GM19467 (cell line): ENCODE measurements around the gene NEIL1.
A peak's percentile ranks its signal among the peaks of the same experiment; 100 is the strongest.
"Not testable (repeated sequence)": the region's sequence is repeated elsewhere in the genome, so short reads cannot be mapped to it uniquely, and the experiment has no call there.

Experiments
- ATAC-seq: cut with Tn5 transposase; IDR thresholded peaks from one replicate; pipeline ENCODE4 v1.9.1; 2021; ENCODE audit warnings: mild to moderate bottlenecking, moderate library complexity; ENCODE audit not compliant: unreplicated experiment

NEIL1 gene

DNA sequence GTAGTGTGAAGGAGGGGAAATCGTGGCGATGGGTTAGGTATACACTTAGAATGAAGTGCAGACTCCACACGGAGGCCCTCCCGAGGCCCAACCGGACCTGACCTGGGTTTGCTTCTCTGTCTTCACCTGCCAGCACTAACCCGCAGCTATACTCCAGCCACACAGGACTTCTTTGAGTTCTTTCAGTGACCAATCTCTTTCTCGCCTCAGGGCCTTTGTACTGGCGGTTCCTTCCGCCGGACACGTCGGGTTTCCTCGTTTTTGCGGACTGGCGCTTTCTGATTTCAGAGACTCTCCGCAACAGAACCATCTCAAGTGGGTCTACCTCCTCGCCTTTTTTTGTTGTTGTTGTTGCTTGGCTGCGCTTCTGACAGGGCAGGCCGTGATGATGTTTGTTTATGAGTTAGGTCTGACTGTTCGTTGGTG lies at the start of gene NEIL1:
Gene NEIL1 (plus strand): TSS at position 244 of the 426 bp plus-strand sequence. CDS start 1,867 bp downstream, outside the sequence.
- ATAC-seq: peak; percentile 13

DNA sequence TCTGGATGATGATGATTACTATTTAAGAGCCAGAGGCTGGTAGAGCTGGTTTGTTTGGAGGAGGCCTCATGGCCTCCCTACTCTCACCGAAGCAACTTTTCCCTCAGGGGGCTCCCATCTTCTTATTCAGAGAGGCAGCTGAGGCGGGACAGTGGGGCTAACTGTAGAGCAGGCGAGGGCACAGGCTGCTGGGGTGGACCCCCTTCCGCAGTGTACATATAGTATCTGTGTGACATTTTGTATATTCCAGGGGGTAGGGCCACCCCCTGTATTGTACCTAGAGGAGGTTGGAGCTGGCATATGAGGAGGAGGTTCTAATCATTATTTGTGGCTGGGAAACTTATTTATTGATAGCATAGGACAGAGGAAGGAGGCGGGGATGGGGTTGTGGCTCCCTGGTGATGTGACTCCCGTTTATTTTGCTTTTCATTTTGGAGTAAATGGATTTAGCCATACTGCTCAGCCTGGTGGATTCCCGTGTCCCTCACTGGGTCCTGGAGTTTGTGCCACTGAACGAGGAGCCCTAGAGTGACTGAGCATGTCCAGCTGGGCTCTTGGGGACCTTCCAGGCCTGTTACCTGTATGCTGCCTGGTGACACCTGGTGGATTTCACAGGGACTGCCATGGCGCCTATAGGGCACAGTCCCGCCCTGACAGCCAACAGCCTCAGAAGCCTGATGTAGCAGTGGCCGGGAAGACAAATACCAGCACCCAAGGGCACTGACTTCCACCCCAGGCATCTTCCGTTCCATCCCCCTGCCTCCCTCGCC lies 48.1 kb upstream of the NEIL1 start:
- ATAC-seq: not testable (repeated sequence)

DNA sequence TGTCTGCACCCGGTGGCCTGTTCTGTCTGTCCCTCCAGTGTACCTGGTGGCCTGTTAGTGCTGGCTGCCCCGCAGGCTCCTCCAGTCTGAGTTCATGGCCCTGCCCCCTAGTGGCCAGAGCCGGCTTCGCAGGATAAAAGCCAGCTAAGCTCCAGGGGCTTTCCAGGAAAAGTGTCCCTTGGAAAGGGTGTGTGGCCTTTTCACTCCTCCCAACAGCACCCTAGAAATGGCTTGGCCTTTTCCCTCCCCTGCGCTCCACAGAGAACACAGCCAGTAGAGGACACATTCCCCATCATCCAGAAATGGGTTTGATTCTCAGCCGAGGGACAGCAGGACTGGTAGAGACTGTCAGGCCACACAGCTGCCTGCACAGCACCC lies 47.5 kb upstream of the NEIL1 start:
- ATAC-seq: not testable (repeated sequence)

DNA sequence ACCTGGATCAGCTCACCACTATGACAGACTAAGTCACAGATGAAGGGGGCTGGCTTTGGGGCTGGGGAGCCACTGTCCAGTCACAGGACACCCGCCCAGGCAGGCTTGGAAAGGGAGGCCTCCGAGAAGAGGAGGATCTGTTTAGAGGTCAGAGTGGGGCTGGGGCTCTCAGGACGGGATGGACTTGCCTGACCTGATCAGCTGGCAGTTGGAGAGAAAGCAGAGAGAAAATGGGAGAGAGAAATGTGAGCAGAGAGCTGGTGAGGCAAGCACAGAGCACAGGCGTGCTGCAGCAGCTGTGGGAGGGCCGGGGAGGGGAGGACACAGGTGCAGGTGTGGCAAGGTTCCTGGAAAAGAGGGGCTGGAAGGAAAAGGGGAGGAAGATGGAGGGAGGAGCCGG lies 46.8 kb upstream of the NEIL1 start:
- ATAC-seq: not testable (repeated sequence)

GRCh38 chr15:75302318-75302717 lies 44.5 kb upstream of the NEIL1 start:
- ATAC-seq: no peak

DNA sequence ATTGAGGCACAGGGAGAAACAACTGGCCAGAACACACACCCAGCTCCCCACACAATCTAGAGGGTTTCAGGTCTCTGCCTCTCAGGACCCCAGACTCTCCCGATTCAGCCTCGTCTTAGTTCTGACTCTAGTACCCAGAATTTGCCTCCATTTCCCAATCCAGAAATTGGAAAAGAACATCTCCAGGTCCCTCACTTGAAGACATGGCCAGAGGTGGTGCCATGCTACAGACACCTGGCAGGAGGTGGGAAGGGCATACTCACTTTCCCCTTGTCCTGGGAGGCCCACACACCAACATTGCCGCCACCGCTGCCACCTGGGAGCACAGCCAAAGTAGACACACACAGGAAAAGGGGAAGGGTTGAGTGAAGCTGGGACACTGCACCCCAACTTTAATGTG lies 44.1 kb upstream of the NEIL1 start:
- ATAC-seq: not testable (repeated sequence)

- no peak for ATAC-seq
Measured at GRCh38 chr15:75306188-75306587, 40.7 kb upstream of the NEIL1 start.

DNA sequence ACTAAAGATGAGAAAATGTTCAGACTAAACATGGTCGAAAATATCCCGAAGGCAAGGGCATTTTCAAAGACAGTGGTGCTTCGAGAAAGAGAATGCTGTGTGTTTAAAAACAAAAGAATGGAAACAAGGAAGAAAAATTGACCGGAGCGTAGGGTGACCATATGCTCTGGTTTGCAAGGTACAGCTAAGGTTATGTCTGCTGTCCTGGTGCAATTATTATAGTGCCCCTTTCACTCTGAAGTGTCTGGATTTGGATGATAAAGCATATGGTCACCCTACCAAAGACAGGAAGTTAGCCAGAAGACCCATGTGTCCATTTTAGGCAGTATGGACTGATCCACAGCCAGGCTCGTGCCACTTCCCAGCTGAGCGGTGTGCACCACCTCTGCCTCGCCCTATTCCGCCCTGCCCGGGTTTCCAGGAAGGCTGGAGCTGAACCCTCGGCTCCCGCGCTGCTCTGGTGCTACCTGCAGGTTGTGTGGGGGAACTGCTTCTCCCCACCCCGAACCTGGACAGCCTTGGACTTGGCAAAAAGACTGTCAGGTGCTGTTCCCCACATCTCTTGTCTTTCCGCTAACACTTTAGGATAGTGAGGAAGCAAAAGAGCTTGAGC lies 39.0 kb upstream of the NEIL1 start:
- no peak for ATAC-seq

GRCh38 chr15:75309711-75310110 lies 37.1 kb upstream of the NEIL1 start:
- no peak for ATAC-seq

GRCh38 chr15:75312548-75312947 lies 34.3 kb upstream of the NEIL1 start:
- not testable (repeated sequence) for ATAC-seq

GRCh38 chr15:75313116-75313845 lies 33.6 kb upstream of the NEIL1 start:
- ATAC-seq: no peak

DNA sequence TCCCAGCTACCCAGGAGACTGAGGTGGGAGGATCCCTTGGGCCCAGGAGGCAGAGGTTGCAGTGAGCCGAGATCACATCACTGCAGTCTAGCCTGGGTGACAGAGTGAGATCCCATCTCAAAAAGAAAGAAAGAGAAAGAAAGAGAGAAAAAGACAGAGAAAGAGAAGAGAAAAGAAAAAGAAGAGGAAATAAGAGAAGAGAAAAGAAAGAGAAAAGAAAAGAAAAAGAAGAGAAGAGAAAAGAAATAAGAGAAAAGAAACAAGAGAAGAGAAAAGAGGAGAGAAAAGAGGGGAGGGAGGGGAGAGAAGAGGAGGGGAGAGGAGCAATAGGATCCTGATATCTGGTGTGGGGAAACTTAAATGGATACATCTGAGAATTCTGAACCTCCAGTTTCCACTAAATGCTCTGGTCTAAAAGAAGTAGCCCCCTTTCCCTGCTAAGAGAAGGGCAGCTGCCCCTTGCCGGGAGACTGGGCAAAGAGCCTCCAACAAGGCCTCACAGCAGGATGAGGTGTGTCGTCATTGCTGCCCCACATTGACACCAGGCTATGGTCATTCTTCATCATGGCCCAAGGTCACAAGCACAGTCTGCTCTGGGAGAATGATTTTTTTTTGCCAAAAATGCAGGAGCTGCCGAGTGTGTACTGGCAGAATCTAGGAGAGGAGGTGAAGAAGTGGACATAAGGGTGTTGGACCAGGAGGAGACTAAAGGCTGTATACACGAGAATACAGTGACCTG lies 32.1 kb upstream of the NEIL1 start:
- no peak for ATAC-seq

GRCh38 chr15:75319231-75319897 lies 27.5 kb upstream of the NEIL1 start:
- ATAC-seq: not testable (repeated sequence)

DNA sequence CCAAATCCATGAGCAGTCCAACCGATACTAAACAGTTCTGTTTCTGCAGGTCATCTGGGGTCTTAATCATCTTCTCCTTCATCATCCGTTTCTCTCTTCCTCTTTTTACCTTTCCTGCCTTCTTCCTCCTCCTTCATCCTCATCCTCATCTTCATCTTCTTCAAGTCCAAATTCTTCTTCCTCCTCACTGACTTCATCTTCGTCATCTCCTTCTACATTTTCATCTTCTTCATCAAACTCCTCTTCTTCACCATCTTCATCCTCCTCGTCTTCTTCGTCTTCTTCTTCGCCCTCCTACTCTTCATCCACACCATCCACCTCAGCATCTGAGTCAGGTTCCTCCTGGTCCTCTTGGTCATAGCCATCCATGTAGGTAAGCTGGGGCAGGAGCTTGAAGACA lies 25.1 kb upstream of the NEIL1 start:
- no peak for ATAC-seq

DNA sequence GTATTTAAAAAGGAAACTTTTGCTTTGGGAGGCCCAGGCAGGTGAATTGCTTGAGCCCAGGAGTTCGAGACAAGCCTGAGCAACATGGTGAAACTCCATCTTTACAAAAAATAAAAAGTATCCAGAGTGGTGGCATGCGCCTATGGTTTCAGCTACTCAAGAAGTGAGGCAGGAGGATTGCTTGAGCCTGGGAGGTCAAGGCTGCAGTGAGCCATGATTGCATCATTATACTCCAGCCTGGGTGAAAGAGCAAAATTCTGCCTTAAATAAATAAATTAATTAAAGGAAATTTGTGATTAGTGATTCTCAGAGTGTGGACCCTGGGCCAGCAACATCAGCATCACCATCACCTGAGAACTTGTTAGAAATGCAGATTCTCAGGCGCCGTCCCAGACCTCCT lies 20.9 kb upstream of the NEIL1 start:
- no peak for ATAC-seq

DNA sequence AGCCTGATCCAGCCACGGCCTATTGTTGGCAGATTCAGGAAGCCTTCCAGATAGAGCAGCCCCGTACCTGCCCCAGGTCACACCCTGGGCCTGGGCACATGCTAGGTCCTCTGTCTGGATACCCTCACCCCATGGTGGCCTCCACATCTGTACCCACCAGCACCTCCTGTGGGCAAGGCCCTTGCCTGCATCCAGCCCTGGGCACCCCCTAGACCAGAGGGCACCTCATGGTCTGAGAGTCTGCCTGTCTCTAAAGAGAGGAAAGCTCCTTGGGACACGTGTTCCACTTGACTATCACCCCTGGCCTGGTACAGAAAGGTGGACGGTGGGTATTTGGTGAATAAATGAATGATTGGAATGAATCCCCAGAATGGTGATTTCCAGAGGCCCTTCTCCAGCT lies 19.8 kb upstream of the NEIL1 start:
- no peak for ATAC-seq

GRCh38 chr15:75327491-75327890 lies 19.3 kb upstream of the NEIL1 start:
- ATAC-seq: no peak

- ATAC-seq: no peak
Measured at GRCh38 chr15:75328493-75329314, 18.1 kb upstream of the NEIL1 start.

DNA sequence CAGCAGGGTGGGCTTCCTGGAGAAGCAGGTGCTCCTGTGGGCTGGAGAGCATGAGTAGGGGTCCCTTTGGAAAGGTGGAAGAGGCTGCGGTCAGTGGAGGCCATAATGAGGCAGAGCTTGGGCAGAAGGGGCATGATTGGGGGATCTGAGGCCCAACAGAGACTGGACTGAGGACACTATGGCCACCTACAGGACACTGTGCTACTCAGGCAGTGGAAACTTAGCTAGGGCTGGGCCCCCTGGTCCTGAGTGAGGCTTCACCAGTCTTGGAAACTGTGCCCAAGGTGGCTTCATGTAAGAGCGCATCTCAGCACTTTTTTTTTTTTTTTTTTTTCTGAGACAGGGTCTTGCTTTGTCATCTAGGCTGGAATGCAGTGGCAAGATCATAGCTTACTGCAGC lies 17.3 kb upstream of the NEIL1 start:
- ATAC-seq: no peak

GRCh38 chr15:75332093-75332492 lies 14.7 kb upstream of the NEIL1 start:
- ATAC-seq: not testable (repeated sequence)
